Epithelial cell of proximal tubule (primary cell): ENCODE results near the gene FBXL19. TPM values are rescaled to one million over a fixed set of nuclear protein-coding genes. Genes with fewer than 3 reads are reported as not detected.

Experiments used
- DNase-seq: peaks from one replicate; pipeline ENCODE4 v3.0.0-alpha.2; 2011; ENCODE audit warnings: low read depth
- H3K4me3 ChIP-seq: 2 replicates; pipeline ENCODE4 v1.5.1; 2011; ENCODE audit warnings: low read depth, mild to moderate bottlenecking, low read length
- CTCF ChIP-seq: conservative IDR thresholded peaks from 2 replicates; pipeline ENCODE4 v1.5.1; 2012; ENCODE audit warnings: low read depth, mild to moderate bottlenecking, low read length
- total RNA-seq: library from RNA; depleted of rRNA; stranded (reverse); fragments of >200 nt; gene quantifications from 2 replicates; pipeline ENCODE4 v1.2.3, GENCODE V29; 2015

The FBXL19 gene
- total RNA-seq, 1 donor from 2014 or later, result 65.3 TPM

DNA sequence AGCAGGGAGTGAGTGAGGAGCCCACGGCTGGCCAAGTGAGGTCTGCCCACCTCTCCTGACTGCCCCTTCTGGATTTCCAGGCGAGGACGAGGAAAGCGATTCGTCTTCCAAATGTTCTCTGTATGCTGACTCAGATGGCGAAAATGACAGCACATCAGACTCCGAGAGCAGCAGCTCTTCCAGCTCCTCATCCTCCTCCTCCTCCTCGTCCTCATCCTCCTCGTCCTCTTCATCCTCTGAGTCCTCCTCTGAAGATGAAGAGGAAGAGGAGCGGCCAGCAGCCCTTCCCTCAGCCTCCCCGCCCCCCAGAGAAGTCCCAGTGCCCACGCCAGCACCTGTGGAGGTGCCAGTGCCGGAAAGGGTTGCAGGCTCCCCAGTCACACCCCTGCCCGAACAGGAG is 47.9 kb downstream of the FBXL19 start:
- no peak for TF ChIP-seq CTCF
- no peak overlapping the region for H3K4me3 ChIP-seq
- no peak for DNase-seq

DNA sequence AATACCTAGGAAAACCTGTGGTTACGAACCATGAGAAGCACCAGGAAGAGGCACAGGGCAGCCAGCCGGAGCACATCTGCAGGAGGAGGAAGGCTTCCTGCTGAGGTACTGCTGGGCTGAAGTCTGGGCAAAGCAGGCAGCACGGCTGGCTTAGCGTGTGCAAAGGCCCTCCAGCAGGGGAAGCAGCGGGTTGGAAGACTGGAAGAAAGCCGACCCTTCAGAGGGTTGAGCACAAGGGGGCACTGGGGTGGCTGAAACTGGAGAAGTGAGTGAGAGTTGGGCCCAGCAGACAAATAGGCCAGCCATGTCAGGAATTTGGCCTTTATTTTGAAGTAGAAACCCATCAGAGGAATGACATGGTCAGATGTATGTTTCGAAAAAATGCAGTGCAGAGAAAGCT is 49.5 kb downstream of the FBXL19 start:
- DNase-seq, result no peak
- no peak for TF ChIP-seq CTCF
- H3K4me3 ChIP-seq, result no peak overlapping the region

DNA sequence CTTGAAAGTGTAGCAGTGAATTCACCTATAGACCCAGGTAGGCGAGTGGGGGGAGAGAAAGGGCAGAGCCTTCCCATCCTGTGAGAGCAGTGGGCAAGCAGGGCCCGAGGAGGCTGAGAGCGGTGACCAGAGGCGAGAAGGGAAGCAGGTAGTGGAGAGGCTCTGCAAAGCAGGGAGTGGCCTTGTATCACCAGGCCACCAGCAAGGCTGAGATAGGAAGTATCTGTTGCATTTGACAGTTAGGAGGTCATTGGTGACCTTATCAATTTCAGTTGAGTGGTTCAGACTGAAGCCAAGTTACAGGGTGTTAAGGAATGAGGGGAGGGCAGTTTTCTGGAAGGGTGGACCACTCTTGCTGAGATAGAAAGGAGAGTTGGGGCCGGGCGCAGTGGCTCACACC is 51.0 kb downstream of the FBXL19 start:
- no peak for DNase-seq
- TF ChIP-seq CTCF, result no peak
- no peak overlapping the region for H3K4me3 ChIP-seq

GRCh38 chr16:30976486-30976885 is 53.1 kb downstream of the FBXL19 start:
- TF ChIP-seq CTCF, result no peak
- H3K4me3 ChIP-seq, result no peak overlapping the region
- DNase-seq, result no peak

DNA sequence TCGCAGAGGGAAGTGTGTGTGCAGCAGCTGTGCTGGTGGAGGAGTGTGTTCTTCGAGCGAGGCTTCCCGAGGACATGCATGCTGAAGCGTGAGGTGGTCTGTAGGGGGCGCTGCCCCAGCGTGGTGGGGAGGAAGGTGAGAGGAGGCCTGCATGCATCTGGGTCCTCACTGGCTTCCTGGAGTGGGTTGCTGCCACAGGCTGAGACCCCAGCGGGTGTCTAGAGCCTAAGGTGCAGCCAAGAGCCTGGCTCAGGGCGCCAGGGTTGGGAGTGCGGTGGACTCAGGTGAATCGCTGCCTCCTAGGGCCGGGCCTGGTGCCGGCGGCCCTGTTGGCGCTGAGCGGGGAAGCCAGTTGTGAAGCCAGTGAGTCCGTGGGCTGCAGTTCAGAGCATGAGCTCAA is 54.1 kb downstream of the FBXL19 start:
- no peak overlapping the region for H3K4me3 ChIP-seq
- peak; percentile 50 for TF ChIP-seq CTCF
- no peak for DNase-seq

DNA sequence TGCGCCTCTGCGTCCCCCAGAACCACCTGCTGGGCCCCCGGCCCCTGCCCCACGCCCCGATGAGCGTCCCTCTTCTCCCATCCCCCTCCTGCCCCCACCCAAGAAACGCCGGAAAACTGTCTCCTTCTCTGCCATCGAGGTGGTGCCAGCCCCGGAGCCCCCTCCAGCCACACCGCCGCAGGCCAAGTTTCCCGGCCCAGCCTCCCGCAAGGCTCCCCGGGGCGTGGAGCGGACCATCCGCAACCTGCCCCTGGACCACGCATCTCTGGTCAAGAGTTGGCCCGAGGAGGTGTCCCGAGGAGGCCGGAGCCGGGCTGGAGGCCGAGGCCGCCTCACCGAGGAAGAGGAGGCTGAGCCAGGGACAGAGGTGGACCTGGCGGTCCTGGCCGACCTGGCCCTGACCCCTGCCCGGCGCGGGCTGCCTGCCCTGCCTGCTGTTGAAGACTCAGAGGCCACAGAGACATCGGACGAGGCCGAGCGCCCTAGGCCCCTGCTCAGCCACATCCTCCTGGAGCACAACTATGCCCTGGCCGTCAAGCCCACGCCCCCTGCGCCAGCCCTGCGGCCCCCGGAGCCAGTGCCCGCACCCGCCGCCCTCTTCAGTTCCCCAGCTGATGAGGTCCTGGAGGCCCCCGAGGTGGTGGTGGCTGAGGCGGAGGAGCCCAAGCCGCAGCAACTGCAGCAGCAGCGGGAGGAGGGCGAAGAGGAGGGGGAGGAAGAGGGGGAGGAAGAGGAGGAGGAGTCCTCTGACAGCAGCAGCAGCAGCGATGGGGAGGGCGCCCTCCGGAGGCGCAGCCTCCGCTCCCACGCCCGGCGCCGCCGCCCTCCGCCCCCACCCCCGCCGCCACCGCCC is 56.0 kb downstream of the FBXL19 start:
- H3K4me3 ChIP-seq, result no peak overlapping the region
- DNase-seq, result no peak
- no peak for TF ChIP-seq CTCF

DNA sequence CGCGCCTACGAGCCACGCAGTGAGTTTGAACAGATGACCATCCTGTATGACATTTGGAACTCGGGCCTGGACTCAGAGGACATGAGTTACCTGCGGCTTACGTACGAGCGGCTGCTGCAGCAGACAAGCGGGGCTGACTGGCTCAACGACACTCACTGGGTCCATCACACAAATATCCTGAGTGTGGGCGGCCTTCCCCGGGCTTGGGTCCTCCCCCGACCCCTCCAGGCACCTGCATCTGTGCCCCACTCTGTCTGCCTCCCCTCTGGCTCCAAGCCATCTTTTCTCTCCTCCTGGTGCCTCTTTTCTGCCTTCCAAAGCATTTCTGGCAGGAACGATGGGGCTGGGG is 56.6 kb downstream of the FBXL19 start:
- TF ChIP-seq CTCF, result no peak
- no peak overlapping the region for H3K4me3 ChIP-seq
- DNase-seq, result no peak
